ENCODE data around the gene UPF2.

- TF ChIP-seq CTCF (optimal IDR thresholded peaks at IDR 0.05 in 1 of 3, IDR thresholded peaks at IDR 0.05 in 1 of 3, conservative IDR thresholded peaks at IDR 0.05 in 1 of 3; ENCODE audit: extremely low read depth in 1 of 3, insufficient read depth in 2 of 3, low read length in 3 of 3) (no peak), EZH2 (IDR thresholded peaks at IDR 0.05; ENCODE audit: low read length) (no peak)
Measured at GRCh38 chr10:12067336-12067735, 24.7 kb upstream of the UPF2 start.
